ENCODE measurements around the gene STK39. TPM values are rescaled to one million over a fixed set of nuclear protein-coding genes. Genes with fewer than 3 reads are reported as not detected.

Gene STK39
- total RNA-seq, 4 donors from 2014 or later, result 35.3 to 58.0 (median 47.0) TPM

DNA sequence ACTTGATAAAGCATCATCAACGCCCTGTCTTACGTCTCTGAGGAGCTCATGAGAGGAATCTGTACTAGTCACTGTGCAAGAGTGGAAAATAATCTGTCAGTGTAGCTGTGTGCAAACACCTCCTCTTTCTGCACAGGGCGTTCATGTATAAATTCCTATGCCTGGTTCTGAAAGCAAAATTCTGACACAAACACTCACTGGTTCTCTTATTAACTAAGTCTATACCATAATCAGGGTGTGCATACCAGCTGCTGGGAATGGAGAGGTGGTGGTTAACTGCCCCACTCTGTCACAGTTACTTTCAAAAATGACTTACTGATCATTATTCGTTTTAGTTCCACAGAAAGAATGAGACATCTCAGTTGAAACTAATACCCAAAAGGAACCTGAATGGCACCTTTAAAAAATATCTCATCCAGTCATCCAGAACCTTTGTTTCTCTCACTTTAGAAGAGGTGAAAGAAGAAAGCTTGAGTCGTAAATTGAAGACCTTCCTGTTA is 35.7 kb downstream of the STK39 start:
- WGBS, 2 donors (ENCODE audit: low coverage in 1 of 2), result 20 to 69% methylated on average over 5 of the region's 5 CpGs
- ATAC-seq, result peak; percentile 54
- Histone ChIP-seq H3K36me3 (no peaks in the 10 kb centered on the region), H3K9me3 (no peaks in the 10 kb centered on the region), H3K27ac (peak overlapping the region in 3 of 4 donors; percentile 61 to 78 (median 70)), H3K27me3 (no peaks in the 10 kb centered on the region), H3K4me3 (no peak overlapping the region), H3K4me1 (peaks cover 10 to 64% (median 11%) of the 10 kb centered on the region in 3 donors)
- TF ChIP-seq, protein P1, sequence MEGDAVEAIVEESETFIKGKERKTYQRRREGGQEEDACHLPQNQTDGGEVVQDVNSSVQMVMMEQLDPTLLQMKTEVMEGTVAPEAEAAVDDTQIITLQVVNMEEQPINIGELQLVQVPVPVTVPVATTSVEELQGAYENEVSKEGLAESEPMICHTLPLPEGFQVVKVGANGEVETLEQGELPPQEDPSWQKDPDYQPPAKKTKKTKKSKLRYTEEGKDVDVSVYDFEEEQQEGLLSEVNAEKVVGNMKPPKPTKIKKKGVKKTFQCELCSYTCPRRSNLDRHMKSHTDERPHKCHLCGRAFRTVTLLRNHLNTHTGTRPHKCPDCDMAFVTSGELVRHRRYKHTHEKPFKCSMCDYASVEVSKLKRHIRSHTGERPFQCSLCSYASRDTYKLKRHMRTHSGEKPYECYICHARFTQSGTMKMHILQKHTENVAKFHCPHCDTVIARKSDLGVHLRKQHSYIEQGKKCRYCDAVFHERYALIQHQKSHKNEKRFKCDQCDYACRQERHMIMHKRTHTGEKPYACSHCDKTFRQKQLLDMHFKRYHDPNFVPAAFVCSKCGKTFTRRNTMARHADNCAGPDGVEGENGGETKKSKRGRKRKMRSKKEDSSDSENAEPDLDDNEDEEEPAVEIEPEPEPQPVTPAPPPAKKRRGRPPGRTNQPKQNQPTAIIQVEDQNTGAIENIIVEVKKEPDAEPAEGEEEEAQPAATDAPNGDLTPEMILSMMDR (IDR thresholded peaks at IDR 0.05), result no peak

DNA sequence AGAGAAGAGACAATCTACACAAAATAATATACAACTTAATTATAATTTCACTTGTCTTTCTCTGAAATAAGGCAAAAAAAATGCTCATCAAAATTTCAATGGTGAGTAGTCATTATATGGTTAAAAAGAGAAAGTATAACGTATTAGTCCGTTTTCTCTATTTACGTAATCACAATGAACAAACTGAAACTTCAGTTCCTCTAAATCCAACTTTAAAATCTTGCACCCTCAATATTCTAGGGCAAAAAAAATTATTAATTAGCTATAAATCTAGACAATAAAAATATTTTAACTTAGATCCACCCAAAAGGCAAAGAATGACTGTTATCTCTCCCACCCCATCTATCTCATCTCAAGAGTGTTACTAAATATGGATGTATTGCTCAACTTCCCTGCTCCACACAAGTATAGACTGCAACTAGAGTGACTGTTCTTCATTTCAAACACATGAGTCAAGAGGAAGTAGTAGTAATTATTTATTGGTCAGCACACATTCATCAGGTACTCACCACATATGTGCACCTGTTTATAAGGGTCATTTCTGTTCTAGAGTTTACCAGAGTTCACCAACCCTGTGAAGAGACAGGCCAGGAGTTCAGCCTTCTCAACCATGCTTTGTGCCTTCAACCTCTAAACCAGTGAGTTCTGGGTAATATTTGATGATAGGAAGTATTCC is 36.4 kb downstream of the STK39 start:
- H3K9me3 ChIP-seq, result no peaks in the 10 kb centered on the region
- ATAC-seq, result peak; percentile 87
- WGBS, 2 donors (ENCODE audit: low coverage in 1 of 2), result 14 to 30% methylated on average over 3 of the region's 3 CpGs
- peak overlapping the region; percentile 11 to 22 for H3K4me3 ChIP-seq
- TF ChIP-seq POLR2AphosphoS5 (IDR thresholded peaks at IDR 0.05) (peak; percentile 83), EP300 (IDR thresholded peaks at IDR 0.05) (no peak)
- H3K36me3 ChIP-seq, result no peaks in the 10 kb centered on the region
- H3K4me1 ChIP-seq, result peaks cover 10 to 60% (median 11%) of the 10 kb centered on the region in 3 donors
- H3K27me3 ChIP-seq, result no peaks in the 10 kb centered on the region
- peak overlapping the region; percentile 23 to 78 (median 66) for H3K27ac ChIP-seq

DNA sequence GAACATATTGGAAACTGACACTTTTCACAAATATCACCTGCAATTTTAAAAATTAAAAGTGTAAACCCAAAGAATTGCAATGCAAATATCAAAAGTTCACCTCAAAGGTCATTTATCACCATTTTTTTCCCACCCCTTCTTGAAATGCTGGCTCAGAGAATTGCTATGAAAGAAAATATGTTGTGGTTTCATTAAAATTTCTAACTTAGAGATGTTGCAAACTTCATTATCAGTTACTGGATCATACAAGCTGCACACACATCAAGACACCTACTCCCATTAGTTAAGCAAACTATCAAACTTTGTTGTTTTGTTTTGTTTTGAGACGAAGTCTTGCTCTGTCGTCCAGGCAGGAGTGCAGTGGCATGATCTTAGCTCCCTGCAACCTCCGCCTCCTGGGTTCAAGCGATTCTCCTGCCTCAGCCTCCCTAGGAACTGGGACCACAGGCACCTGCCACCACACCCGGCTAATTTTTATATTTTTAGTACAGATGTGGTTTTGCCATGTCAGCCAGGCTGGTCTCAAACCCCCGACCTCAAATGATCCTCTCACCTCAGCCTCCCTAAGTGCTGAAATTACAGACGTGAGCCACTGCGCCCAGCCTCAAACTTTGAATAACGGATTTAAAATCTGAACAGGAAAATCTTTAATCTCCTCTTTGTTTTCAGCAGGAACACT is 37.0 kb downstream of the STK39 start:
- no peak for TF ChIP-seq POLR2A (IDR thresholded peaks at IDR 0.05)
- no peak for TF ChIP-seq POLR2AphosphoS5 (IDR thresholded peaks at IDR 0.05)
- TF ChIP-seq, protein P1 (IDR thresholded peaks at IDR 0.05), result no peak
- no peak for TF ChIP-seq EP300 (IDR thresholded peaks at IDR 0.05)
- H3K27me3 ChIP-seq, result no peaks in the 10 kb centered on the region
- H3K9me3 ChIP-seq, result no peaks in the 10 kb centered on the region
- peak overlapping the region; percentile 11 to 22 for H3K4me3 ChIP-seq
- peak overlapping the region; percentile 3 to 78 (median 66) for H3K27ac ChIP-seq
- H3K4me1 ChIP-seq, result peaks cover 10 to 53% (median 11%) of the 10 kb centered on the region in 3 donors
- 83% methylated on average over 8 of the region's 9 CpGs for WGBS, 2 donors (ENCODE audit: low coverage in 1 of 2)
- no peaks in the 10 kb centered on the region for H3K36me3 ChIP-seq
- ATAC-seq, result no peak

DNA sequence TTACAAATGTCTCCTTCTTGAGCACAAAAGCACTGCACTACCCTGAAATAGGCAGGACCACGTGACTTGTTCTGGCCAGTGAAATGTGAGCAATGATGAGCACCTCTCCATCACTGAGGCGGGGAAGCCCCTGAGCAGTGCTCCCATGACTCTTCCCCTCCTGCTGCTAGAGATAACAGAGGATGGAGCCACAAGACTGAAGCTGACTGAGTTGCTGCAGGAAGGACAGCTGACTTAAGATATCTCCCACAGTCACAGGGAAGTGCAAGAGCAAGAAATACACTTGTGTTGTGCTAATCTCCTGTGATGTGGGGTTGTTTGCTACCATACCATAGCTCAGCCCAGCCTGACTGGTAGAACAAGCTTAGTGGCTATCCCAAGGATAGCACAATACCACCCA is 38.7 kb downstream of the STK39 start:
- Histone ChIP-seq H3K36me3 (no peaks in the 10 kb centered on the region), H3K9me3 (no peaks in the 10 kb centered on the region), H3K4me3 (no peak overlapping the region), H3K27me3 (no peaks in the 10 kb centered on the region), H3K4me1 (peaks cover 10 to 39% (median 11%) of the 10 kb centered on the region in 3 donors), H3K27ac (no peak overlapping the region)
- no peak for ATAC-seq
- no peak for TF ChIP-seq EP300 (IDR thresholded peaks at IDR 0.05)
- no peak for TF ChIP-seq POLR2A (IDR thresholded peaks at IDR 0.05)
- TF ChIP-seq POLR2AphosphoS5 (IDR thresholded peaks at IDR 0.05), result no peak
- TF ChIP-seq, protein P1 (IDR thresholded peaks at IDR 0.05), result no peak
- 100% methylated on average over 1 of the region's 2 CpGs; no CpG with 5 or more reads in 1 of the 2 donors for WGBS, 2 donors (ENCODE audit: low coverage in 1 of 2)

DNA sequence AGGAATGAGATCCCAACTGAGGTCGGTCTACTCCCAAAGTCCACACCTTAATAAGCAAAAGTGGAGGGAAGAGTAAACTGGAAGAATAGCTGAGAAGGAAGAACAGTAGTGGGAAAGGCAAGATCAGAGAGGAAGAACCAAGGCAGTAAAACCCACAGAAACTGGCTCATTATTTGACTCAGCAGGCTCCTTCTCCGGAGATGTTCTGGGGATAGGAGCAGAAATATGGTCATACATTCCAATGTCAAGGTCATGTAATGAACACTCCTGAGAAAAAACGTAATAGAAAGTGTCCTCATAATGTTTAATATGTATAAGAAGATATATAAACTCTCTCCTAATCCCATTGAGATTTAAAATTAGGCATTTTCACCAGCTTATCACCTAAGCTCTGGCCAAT is 39.5 kb downstream of the STK39 start:
- Histone ChIP-seq H3K4me1 (peaks cover 10 to 31% (median 10%) of the 10 kb centered on the region in 3 donors), H3K4me3 (no peak overlapping the region), H3K9me3 (no peaks in the 10 kb centered on the region), H3K36me3 (no peaks in the 10 kb centered on the region), H3K27me3 (no peaks in the 10 kb centered on the region), H3K27ac (no peak overlapping the region)
- TF ChIP-seq POLR2AphosphoS5 (IDR thresholded peaks at IDR 0.05) (no peak), EP300 (IDR thresholded peaks at IDR 0.05) (no peak), POLR2A (IDR thresholded peaks at IDR 0.05) (no peak)
- TF ChIP-seq, protein P1 (IDR thresholded peaks at IDR 0.05), result no peak
- WGBS, 2 donors (ENCODE audit: low coverage in 1 of 2), result 53 to 81% methylated on average over 2 to 3 of the region's 3 CpGs
- ATAC-seq, result no peak
